Fibroblast of villous mesenchyme (primary cell): ENCODE measurements around the gene KIAA0232. TPM values are rescaled to one million over a fixed set of nuclear protein-coding genes. Genes with fewer than 3 reads are reported as not detected.
A peak's percentile ranks its signal among the peaks of the same experiment; 100 is the strongest.
"Not testable (repeated sequence)": the region's sequence is repeated elsewhere in the genome, so short reads cannot be mapped to it uniquely, and the experiment has no call there.

Experiments
- DNase-seq: peaks from one replicate; pipeline ENCODE4 v3.0.0-alpha.2; 2010; ENCODE audit warnings: low read depth
- H3K4me3 ChIP-seq: 2 replicates; pipeline ENCODE4 v1.5.1; 2011; ENCODE audit warnings: low read depth, mild to moderate bottlenecking, low read length
- total RNA-seq: library from RNA; depleted of rRNA; stranded (reverse); fragments of >200 nt; gene quantifications from 2 replicates; pipeline ENCODE4 v1.2.3, GENCODE V29; 2012
- TF ChIP-seq, protein P1 (sequence below): IDR thresholded peaks from 2 replicates; pipeline ENCODE4 v1.5.1; 2012; ENCODE audit warnings: low read depth, mild to moderate bottlenecking, low read length; ENCODE audit not compliant: insufficient read depth

Gene KIAA0232
- total RNA-seq, 1 donor: 29.8 TPM

DNA sequence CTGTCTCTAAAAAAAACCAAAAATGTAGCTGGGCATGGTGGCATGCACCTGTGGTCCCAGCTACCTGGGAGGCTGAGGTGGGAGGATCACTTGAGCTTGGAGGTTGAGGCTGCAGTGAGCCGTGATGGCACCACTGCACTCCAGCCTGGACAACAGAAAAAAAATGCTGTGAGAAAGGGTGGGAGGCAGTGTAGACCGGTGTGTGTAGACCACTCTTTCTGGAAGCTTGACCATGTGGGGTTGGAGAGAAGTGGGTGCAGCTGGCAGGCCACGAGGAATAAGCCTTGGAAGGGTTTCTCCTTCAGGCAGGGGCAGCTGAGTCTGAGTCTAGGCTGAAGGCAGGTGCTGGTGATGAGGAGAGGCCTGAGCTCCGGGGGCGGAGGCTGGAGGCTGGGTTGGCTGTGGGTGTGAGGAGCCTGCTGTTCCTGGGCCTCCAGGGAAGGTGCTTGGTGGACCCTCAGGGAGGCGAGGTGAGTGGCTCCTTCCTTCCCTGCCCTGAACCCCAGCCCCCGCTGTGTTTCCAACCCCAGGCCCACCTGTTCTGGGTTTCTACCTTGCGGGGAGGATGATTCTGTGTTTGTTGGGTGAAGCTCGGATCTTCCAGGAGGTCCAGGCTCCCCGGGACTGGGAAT lies 117.8 kb downstream of the KIAA0232 start:
- H3K4me3 ChIP-seq: no peak overlapping the region
- DNase-seq: no peak
- TF ChIP-seq, protein P1, sequence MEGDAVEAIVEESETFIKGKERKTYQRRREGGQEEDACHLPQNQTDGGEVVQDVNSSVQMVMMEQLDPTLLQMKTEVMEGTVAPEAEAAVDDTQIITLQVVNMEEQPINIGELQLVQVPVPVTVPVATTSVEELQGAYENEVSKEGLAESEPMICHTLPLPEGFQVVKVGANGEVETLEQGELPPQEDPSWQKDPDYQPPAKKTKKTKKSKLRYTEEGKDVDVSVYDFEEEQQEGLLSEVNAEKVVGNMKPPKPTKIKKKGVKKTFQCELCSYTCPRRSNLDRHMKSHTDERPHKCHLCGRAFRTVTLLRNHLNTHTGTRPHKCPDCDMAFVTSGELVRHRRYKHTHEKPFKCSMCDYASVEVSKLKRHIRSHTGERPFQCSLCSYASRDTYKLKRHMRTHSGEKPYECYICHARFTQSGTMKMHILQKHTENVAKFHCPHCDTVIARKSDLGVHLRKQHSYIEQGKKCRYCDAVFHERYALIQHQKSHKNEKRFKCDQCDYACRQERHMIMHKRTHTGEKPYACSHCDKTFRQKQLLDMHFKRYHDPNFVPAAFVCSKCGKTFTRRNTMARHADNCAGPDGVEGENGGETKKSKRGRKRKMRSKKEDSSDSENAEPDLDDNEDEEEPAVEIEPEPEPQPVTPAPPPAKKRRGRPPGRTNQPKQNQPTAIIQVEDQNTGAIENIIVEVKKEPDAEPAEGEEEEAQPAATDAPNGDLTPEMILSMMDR: no peak

DNA sequence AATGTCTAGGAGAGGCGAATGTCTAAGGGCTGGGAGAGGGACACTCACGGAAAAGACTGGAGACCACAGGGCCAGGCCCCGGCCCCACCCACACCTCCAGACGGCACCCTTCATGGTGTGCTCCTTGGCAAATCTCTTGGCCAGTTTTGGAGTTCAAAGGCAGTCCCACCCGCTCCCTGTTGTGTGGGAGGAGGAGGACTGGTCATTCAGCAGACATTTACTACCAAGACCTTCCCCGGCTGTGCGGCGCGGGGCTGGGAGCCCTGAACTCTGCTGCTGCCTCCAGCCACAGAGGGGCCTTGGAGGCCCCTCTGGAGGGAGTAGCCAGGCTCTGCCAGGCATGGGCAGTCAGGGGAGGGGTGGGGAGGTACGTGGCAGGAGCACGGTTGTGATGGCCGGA lies 118.4 kb downstream of the KIAA0232 start:
- TF ChIP-seq, protein P1: no peak
- no peak overlapping the region for H3K4me3 ChIP-seq
- DNase-seq: no peak

DNA sequence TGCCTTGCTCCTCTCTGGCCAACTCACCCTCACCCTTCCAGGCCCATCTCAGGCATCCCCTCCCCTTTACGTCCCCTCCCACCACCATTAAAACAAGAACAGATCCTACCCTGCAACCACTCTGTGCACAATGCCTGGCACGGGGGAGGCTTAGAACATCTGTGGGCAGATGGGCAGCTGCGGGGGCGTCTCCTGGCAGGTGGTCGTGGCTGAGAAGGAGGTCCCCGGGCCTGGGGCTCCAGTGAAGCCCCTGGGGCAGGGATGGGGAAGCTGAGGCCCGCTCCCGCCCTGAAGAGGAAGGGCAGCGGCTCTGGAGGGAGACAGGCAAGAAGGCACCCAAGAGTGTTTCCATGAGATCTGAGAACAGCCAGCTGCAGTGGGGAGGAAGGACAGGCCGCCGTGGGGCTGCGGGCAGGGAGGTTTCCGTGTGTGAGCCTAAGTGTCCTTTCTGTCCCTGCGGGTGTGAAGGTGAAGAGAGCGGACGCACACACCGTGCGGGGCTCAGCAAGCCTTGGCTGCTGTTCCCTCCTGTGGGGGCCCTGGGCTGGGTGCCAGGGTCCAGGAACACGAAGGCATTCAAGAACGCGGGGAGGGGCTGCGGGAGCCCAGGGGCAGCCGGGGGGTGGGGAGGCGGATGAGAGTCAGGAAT lies 119.3 kb downstream of the KIAA0232 start:
- no peak for DNase-seq
- no peak overlapping the region for H3K4me3 ChIP-seq
- TF ChIP-seq, protein P1: no peak

DNA sequence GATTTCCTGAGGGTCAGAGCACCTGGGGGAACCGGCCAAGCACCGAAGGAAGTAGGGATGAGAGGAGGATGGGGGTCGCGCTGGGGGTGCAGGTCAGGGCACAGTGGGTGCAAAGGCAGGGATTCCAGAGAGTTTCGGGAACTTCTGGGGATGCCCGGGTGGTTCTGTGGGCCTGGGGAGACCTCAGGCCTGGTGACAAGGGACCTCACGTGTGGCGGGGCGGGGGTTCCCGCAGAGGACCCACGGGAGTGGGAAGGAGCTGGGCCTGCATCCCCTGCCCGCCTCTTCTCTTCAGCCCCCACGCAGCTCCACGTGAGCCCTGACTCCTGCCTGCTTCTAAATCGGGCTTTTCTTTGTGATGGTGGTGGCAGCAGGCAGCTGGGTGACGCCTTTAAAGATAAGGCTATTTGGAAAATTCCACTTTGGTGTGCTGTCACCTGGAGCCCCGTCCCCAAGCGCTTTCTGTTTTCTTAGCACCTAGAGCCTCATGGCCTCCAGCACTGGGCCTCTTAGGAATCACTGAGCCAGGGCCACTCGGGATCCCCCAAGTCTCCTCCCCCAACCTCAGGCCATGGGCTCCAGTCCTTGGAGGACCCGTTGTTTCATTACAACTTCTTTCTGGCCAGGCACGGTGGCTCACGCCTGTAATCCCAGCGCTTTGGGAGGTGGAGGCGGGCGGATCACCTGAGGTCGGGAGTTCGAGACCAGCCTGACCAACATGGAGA lies 120.0 kb downstream of the KIAA0232 start:
- H3K4me3 ChIP-seq: no peak overlapping the region
- TF ChIP-seq, protein P1: no peak
- DNase-seq: no peak

DNA sequence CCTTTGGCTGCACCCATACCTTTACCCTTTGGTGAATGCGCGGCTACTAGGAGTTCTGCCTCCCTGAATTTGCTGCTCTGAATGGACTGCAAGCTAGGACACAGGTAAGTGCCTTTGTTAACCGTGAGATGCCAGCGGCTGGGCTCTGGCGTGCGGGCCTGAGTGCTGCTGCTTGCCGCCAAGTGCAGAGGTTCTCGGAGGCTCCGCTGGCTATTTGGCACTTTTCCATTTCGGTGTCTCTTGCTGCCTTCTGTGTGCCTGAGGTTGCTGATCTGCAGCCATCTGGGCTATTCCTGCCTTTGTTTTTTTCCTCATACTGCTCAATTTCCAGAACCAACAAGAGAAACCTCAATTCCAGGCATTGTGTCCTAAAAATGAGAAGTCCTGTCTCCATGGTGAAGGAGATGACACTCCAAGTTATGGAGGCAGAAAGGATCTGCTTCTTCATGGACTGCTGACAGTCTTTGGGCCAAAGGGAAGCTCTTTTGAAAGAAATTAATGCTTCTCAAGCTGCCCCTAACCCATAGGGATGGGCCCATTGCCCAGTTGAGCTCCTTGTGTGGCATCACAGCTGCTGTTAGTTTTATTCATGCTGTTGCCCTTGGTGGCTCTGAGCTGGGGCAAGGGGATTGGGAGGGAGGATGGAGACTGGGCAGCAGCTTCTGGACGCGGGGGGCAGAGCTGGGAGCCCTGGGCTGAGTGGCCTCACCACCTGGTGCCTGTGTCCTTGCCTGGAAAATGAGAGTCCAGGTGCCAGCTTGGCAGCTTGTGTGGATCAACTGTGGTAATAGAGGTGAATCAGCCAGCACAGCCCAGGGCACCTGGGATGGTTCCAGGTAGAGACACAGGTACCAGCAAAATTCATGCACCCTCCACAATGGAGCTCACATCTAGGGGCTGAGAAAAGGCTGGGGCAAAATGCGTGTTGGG lies 123.3 kb downstream of the KIAA0232 start:
- no peak for DNase-seq
- TF ChIP-seq, protein P1: no peak
- H3K4me3 ChIP-seq: no peak overlapping the region

DNA sequence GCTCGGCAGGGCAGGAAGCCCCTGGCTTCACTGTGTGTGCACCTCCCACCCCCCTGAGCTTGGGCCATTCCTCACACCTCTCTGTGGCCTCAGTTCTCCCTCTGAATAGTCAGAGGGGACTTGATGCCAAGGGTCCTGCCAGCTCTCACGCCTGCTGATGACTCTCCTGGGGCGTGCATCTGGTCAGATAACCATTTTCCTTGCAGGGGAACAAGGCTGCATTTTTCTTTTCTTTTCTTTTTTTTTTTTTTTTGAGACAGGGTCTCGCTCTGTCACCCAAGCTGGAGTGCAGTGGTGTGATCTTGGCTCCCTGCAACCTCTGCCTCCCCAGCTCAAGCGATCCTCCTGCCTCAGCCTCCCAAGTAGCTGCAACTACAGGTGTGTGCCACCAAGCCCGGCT lies 124.0 kb downstream of the KIAA0232 start:
- H3K4me3 ChIP-seq, DNase-seq: not testable (repeated sequence)

DNA sequence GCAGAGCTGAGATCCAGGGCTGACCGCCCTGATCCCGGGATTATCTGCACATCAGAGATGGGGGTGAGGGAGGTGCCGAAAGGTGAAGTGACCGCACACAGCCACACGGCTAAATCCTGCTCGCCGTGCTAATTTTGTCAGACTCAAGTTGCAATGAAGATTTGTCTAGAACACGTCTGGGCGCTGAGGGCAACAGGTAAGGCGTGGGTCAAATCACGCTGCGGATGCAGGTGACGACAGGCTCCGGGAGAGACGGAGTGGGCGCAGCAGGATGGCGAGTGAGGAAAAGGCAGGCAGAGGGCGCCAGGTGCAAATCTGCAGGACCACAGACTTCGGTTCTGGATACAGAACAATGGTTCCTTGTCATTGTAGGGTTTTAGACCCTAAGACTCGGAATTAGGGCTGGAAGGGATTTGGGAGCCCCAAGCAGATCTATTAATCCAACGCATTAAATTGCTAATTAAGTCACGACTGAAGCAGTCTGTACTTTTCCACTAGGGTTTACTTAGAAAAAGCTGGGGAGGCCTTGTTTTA lies 125.2 kb downstream of the KIAA0232 start:
- TF ChIP-seq, protein P1: peak; percentile 54
- no peak overlapping the region for H3K4me3 ChIP-seq
- DNase-seq: peak; percentile 41
